Islet of Langerhans (tissue), 1 donor: ENCODE results near the gene PASK.
"Not testable (repeated sequence)": the region's sequence is repeated elsewhere in the genome, so short reads cannot be mapped to it uniquely, and the experiment has no call there.

Experiments
- FAIRE-seq: peaks from one replicate; lab custom pipeline; 2011; peaks lifted over from hg19 to GRCh38; lab: Jason Lieb, UNC

Gene PASK

DNA sequence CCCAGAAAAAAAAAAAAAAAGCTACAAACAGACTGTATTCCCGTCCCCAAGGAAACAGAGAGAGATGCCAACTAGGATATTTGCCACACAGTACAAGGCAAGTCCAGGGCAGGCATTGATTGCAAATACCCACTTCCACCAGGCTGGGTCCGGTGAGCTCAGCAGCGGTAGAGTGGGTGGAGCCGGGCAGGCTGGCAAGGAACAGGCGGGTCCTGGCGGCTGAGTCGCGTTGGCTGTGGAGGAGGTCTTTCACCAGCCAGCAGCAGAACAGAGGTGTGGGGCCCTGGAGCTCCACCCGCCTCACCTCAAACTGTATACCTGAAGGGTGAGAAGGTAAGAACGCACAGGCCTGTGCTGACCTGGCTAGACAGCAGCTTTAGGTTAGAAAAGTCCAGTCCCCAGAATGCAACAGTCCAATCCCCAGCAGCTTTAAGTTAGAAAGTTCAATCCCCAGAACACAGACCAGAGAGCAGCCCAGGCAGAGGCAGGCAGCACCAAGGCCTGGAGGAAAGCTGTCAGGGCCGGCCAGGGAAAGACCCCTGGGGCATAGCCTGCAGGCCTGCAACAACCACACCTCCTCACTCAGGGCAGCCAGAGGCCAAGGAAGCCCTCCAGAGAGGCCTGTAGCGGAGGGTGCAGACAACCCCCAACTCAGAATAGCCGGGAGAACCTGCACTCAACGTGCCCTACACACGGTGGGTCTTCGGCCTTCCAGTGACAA lies 25.3 kb downstream of the PASK start:
- no peak for FAIRE-seq

DNA sequence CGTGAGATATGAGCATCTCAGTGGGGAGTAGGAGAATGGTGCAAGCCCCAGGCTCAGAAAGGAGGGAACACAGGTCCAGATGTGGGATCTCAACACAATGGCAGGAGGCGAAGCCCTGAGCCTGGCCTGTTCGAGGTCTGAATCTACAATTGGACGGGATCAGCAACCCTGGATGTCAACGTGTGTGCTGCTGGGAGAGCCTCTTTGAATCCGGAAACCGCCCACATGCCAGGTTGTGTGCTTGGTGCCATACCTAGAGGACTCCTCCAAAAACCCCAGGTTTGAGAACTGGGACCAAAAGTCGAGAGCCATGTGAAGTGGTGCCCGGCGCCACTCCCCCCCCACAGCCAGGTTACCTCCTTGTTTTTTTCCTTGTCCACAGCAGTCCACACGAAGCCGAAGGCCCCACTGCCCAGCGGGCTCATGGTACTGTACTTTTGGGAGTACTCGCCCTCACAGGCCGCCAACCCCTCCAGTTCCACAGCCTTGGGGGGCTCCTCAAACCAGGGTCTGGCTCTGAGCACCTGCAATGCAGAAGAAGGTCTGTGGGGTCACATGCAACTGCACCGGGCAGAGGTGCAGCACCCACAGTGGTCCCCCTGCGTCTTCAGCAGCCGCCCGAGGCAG lies 26.8 kb downstream of the PASK start:
- no peak for FAIRE-seq

DNA sequence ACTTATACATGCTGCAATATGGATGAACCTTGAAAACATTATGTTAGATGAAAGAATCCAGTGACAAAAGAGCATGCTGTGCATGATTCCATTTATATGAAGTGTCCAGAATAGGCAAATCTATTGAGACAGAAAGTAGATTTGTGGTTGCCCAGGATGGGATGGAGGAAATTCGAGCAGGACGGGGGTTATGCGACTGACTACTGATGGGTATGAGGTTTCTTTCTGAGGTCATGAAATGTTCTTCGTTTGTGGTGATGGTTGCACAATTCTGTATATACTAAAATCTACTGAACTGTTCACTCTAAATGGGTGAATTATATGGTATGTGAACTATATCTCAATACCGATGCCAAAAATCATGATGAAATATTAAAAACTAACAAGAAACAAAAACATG lies 28.3 kb downstream of the PASK start:
- FAIRE-seq = no peak

DNA sequence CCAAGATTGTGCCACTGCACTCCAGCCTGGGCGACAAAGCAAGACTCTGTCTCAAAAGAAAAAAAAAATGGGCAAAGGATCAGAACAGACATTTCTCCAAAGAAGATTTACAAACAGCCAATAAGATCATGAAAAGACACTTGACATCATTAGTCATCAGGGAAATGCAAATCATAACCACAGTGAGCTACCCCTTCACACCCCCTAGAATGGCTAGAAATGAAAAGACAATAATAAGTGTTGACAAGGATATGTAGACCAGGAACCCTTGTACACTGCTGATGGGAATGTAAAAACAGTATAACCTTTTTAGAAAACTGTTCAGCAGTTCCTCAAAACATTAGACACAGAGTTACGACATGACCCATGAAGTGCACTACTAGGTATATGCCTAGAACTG lies 28.8 kb downstream of the PASK start:
- no peak for FAIRE-seq

DNA sequence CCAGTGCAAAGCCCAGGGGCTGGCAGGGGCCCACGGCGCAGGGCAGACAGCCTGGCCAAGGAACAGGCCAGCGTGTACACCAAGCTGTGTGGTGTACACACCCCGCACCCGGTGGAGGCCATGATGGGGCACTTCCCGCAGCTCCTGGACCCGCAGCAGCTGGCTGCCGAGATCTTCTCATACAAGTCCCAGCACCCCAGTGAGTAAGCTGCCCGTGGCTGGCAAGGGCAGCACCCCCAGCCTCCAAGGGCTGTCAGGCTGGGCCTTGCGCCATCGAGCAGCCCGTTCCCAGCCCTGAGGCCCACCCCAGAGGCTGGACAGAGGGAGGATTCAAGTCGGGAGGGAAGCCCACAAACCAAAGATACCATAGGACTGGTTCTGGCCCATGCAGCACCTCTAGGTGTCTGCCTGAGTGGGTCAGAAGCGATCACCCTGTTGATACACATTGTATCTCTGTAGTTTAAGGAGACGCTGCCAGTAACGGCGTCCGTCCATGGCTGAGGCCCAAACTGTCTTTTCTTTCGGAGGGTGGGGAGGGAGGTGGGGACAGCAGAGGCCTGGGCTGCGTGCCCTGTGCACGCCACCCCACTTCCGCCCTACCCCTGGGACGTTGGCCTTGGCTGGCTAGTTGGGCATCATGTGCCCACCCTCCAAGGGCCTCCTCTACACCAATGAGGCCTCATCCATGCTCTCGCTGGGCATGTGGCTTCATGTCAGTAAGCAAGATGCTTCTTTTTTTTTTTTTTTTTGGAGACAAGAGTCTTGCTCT lies 30.4 kb downstream of the PASK start:
- FAIRE-seq = no peak

DNA sequence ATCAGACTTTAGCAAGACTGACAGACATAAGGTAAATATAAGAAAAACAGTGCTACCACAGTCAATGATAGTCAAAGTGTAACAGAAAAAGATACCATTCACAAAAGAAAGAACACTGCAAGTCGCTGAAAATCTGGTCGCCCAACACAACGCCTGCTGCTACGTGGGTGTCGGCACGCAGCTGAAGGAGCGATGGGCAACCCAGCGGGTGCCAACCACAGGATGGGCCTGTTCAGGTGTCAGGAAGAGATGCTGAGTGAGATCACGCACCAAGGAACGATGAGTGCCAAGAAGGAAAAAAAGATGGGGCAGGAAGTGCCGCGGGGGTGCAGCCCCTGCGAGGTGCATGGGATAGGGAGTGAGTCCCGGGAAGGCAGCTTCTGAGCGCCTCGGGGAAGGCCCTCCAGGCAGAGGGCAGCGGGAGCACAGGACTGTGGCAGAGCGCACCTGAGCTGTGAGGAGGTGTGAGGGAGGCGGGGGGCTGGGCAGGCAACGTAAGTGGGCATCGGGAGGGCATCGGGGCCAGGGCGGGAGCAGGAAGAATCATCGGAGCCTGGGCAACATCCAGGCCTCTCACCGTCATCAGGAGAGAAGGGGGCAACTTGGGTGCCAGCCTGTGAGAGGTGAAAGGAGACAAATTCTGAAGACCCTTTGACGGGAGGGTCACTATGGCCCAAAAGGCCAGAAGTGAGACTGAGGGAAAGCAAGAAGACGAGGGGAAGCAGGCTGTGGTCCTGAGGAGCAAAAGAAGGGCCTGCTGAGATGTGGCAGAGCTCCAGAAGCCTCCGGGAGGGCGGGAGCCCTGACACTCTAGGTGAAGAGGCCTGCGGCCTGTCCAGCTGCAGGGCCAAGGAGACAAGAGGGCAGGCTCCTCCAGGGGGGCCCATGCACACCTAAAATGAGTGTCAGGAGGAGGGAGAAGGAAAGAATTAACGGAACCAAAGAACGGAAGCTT lies 32.4 kb downstream of the PASK start:
- no peak for FAIRE-seq

DNA sequence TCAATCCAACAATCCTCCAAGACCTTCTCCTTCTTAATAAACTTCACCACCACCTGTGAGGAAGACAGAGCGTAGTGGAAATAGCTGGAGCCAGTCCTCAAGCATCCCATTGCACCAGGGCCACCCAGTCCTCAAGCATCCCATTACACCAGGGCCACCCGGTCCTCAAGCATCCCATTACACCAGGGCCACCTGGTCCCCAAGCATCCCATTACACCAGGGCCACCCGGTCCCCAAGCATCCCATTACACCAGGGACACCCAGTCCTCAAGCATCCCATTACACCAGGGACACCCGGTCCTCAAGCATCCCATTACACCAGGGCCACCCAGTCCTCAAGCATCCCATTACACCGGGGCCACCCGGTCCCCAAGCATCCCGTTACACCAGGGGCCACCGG lies 33.9 kb downstream of the PASK start:
- no peak for FAIRE-seq

DNA sequence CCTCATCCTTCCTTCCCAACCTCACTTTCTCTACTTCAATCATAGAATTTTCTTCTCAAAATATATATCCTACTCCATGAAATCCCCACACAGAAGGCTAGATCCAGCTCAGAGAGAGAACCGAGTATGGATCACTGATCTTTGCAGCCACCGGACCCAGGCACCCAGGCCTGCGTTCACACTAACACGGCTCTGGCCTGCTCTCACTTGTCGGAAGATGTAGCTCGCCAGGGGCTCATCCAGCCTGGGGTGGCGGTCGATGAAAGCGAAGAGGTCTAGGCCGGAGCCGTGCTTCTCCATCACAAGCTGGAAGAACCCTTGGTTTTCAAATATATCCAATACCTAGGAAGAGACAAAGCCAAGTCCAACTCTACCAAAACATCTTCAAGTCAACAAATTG lies 34.4 kb downstream of the PASK start:
- FAIRE-seq = no peak

DNA sequence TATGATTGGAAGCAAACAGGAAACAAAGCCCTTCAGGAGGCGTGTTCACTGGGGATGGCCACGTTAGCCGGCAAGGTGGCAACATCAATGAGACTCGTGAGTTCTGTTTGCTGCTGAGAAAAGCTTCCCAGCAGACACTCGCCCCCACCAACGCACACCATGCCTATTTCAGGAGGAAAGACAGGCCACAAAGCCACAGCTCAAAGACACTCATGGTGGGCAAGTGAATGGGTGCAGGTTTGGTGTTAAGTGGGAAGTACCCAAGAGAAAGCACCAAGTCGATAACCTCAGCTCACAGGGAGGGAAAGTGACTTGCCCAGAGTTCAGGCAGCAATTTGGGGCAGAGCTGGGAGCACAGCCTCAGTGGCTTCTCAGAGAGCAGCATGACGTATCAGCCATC lies 36.7 kb downstream of the PASK start:
- no peak for FAIRE-seq

DNA sequence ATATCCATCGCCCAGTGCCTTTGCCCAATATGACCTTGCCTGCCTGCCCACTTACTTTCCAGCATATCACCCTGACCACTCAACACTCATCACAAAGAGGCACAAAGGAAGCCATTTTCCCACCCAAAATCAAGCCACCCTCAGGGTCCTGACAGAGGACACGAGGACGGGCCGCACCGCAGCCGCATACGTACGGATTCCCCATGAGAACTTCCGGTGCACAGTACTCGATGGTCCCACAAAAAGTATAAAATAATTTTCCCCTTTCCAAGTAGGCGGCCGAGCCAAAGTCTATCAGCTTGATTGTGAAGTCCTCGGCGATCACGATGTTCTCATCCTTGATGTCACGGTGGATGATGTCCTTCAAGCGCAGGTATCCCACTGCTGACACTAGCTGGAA lies 37.2 kb downstream of the PASK start:
- no peak for FAIRE-seq

DNA sequence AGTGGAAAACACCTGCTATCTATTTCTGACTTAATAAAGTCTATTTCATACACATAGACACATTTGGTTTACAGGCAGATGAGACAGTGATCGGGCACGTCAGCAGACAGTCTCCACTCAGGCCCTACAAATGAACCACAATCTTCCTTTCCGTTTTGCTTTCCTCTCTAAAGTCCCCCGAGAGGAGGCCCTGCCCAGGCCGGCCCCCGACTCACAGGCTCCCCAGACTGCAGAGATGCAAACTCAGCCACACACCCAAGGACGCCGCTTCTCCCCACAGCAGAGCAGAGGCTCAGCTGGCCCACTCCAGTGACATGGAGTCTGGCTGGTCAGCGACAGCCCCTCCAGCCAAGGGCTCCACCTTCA lies 37.8 kb downstream of the PASK start:
- no peak for FAIRE-seq

DNA sequence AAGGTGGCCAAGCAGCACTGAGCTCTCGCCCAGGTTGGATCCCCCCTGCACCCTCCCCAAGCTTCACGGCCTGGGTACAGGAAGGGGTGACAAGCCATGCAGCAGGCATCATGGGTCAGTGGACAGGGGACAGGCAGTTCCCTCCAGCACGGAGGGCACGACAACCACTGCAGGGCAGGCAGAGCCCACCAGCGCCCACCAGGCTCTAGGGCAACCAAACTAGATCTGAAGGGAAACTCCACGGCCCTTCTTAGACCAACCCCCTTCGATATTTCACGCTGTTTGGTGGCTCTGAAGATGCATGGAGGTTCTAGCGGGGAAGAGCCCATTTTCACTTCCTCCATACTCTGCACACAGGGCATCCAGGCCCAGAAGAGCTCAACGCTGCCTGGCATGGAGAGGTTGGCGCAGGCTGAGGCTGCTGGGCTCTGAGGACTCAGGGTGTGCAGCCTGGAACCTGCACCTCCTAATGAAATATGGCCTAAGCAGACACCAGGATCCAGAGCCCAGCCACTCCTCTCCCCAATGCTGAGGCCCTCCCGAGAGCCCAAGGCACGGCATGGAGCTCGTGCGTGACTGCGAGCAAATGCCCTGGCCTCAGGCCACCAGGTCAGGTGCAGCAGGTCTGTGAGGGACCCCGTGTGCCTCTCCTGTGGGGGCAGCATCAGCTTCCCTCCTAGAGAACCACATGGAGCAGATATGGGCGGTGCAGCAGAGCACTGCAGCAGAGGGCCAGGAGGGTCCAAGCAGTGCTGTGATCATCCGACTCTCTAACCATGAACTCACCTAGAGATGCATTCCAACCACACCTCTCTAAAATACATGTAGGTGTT lies 38.4 kb downstream of the PASK start:
- FAIRE-seq = no peak

DNA sequence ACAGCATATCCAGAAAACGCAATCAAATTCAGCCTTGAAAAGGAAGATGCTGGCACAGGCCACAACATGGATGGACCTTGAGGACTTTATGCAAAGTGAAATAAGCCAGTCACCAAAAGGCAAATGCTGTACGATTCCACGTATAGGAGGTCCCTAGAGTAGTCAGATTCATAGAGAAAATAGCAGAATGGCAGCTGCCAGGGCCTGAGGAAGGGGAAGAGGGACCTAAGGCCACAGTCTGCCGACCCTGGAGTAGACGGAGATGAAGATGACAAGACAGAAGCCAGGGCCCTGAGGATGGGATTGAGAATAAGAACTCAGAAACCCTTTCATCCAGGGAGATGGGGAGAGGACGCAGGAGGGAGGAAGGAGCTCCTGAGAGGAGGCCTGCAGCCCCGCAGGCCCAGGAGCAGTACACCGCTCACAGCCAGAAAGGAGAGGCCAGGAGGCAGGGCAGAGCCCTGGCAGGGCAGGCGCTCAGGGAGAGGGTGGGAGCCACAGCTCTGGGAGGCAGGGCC lies 39.1 kb downstream of the PASK start:
- no peak for FAIRE-seq

DNA sequence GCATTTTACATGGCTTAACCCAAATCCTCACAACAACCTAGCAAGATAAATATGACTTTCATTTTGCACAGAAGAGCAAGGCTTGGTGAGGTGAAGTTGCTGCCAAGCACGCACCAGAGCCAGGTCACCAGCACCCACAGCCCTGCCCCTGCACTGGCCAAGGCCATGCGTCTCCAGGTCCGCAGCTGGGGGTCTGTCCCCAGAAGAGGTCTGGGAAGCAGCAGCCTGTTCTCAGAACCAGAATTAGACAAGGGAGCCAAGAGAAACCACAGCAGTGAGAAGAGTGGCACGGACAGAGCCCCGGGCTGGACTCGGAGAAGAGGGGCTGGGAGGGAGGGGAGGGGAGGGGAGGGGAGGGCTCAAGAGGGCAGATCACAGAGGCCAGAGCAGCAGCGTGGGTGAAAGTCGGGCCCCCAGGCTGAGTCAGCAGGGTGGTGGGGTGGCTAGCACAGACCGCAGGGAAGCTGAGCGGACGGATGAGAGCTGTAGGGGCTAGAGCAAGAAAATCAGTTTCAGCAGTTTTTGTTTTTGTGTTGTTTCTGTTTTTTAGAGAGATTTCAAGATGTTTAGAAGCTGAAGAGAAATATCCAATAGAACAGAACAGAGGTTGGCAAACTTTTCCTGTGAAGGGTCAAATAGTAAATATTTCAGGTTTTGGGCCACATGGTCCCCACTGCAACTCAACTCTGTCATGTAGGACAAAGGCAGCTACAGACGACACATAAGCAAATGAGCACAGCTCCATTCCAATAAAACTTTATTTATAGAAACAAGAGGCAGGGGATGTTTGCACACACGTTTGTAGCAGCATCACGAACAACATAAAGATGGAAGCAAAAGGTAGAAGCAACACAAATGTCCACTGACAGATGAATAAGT lies 39.8 kb downstream of the PASK start:
- FAIRE-seq = no peak

DNA sequence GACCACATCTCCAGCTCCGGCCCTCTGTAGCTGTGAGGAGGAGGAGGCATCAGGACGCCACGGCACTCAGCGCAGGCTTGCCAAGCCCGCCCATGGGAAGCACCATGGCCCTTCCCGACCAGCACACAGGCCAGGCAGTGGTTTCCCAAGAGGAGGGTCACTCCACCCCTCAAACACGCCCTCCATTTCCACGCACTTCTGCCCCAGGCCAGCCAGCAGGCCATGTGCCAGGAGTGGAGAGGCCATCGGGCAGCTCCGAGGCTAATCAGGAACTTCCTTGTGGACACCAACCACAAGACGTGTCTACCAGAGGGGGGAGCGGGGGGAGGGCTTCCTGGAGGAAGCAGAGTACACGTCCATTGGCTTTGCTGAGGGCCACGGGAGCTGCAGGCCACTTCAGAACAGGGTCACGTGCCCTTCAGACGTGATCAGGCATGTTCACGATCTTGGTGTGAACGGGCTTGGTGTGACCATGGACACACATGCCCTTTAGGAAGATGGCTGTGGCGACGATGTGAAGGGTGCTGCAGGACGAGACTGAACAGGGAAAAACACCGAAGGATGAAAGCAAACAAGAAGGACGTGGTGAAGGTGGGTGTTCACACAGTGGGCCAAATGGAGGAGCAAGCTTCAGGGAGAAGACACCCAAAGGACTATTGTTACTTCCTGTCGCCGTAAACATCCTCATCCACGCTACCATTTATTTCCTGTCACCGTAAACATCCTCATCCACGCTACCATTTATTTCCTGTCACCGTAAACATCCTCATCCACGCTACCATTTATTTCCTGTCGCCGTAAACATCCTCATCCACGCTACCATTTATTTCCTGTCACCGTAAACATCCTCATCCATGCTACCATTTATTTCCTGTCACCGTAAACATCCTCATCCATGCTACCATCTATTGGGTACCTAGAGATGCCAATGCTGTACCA lies 40.7 kb downstream of the PASK start:
- no peak for FAIRE-seq

DNA sequence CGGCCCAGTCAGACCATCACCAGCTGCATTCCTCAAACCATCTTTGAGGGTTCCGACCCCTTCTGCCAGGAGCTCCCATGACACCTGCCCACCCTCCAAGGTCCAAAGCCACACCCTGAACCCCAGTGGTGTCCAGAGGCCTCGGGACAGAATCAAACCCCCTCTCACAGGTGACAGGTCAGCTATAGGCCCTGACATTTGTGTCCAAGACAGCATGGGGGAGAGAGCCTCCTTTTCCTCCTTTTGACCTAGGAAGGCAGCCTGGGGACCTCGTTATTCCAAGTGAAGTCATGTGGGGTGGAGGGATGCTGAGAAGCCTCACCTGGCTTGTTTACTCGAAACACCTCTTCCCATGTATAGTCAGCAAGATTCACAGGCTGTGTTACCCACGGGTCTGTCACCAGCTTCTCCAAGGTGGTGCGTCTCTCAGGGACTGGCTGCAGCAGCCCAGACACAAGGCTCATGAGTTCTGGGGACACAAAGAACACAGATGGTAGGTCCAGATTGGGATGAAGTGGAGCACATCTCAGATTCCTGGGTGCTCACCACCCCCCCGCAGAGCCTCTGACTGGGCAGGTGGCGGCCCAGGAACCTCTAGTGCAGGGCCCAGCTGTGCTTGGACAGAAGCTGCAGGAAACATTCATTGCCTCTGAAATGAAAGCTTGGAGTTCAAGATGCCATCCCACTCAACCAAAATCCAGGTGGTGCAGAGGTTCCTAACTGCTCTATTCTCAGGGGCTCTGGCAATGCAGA lies 42.1 kb downstream of the PASK start:
- no peak for FAIRE-seq

DNA sequence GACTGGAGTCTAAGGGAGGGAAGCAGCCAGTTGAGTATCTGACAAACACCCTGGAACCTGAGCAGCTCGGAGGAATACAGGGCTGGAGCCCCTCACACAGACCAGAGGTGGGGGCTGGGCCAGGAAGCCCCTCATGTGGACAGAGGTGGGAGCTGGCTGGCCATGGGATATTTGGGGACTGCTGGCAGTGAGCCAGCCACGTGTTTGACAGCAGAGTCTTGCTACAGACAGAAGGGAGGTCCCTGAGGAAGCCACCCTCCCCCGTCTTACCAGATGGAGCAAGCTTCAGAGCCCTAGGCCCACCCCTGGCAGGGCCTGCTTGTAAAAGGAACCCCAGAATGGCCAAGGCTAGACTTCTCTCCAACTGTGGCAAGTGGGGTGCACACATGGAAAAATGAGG lies 43.6 kb downstream of the PASK start:
- FAIRE-seq = no peak

DNA sequence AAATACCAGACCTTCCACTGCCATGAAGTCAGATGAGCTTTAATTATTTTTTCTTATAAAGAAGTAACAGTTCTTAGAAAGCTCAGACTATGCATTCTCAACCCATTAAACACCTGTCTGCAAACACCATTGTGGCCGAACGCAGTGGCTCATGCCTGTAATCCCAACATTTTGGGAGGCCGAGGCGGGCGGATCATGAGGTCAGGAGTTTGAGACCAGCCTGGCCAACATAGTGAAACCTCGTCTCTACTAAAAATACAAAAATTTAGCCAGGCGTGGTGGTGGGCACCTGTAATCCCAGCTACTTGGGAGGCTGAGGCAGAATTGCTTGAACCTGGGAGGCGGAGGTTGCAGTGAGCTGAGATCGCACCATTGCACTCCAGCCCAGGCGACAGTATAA lies 44.7 kb downstream of the PASK start:
- not testable (repeated sequence) for FAIRE-seq
